A549 (cell line): ENCODE results near the gene UBAC1.

Source experiments
- ATOH8 ChIP-seq: fragments of 250-450 bp; sonication (Bioruptor Pico); IDR thresholded peaks from 2 replicates; pipeline ENCODE4 v1.5.0; 2020; ENCODE audit warnings: low read depth, mild to moderate bottlenecking, moderate library complexity
- EP300 ChIP-seq, 2 experiments: fragments of >200 bp; sonication (Bioruptor Twin); formaldehyde crosslinking; IDR thresholded peaks; 2 replicates in 1 of 2; 3 replicates in 1 of 2; pipeline ENCODE4 v1.6.1; 2016 to 2017
- FOSL2 ChIP-seq, 2 experiments: fragments of 450-650 bp in 1 of 2; fragments of >200 bp in 1 of 2; sonication (Bioruptor Twin) in 1 of 2; formaldehyde crosslinking; IDR thresholded peaks; 2 replicates each; pipeline versions ENCODE4 v1.5.0 to v1.6.1; 2016 to 2020; ENCODE audit warnings: mild to moderate bottlenecking in 1 of 2, moderate library complexity in 1 of 2
- JUNB ChIP-seq: fragments of >200 bp; sonication (Bioruptor Twin); formaldehyde crosslinking; IDR thresholded peaks from 2 replicates; pipeline ENCODE4 v1.6.1; 2016
- KDM5A ChIP-seq: fragments of 200-600 bp; sonication (generic); IDR thresholded peaks from 2 replicates; pipeline ENCODE4 v1.6.1; 2016; ENCODE audit warnings: antibody characterized with exemption, mild to moderate bottlenecking
- TF ChIP-seq, protein P1 (sequence below): fragments of 450-650 bp; IDR thresholded peaks from 2 replicates; pipeline ENCODE4 v1.6.1; 2014; ENCODE audit warnings: antibody characterized with exemption
- TF ChIP-seq, protein P2 (sequence below): fragments of >200 bp; sonication (Bioruptor Twin); formaldehyde crosslinking; IDR thresholded peaks from 3 replicates; pipeline ENCODE4 v1.5.1; 2016
- TF ChIP-seq, protein P3 (sequence below): fragments of 200-600 bp; sonication (generic); IDR thresholded peaks from 2 replicates; pipeline ENCODE4 v1.6.1; 2016; ENCODE audit warnings: antibody characterized with exemption, mild to moderate bottlenecking, moderate library complexity
- TF ChIP-seq, protein P4 (sequence below): IDR thresholded peaks from 2 replicates; pipeline ENCODE4 v1.6.1; 2012

DNA sequence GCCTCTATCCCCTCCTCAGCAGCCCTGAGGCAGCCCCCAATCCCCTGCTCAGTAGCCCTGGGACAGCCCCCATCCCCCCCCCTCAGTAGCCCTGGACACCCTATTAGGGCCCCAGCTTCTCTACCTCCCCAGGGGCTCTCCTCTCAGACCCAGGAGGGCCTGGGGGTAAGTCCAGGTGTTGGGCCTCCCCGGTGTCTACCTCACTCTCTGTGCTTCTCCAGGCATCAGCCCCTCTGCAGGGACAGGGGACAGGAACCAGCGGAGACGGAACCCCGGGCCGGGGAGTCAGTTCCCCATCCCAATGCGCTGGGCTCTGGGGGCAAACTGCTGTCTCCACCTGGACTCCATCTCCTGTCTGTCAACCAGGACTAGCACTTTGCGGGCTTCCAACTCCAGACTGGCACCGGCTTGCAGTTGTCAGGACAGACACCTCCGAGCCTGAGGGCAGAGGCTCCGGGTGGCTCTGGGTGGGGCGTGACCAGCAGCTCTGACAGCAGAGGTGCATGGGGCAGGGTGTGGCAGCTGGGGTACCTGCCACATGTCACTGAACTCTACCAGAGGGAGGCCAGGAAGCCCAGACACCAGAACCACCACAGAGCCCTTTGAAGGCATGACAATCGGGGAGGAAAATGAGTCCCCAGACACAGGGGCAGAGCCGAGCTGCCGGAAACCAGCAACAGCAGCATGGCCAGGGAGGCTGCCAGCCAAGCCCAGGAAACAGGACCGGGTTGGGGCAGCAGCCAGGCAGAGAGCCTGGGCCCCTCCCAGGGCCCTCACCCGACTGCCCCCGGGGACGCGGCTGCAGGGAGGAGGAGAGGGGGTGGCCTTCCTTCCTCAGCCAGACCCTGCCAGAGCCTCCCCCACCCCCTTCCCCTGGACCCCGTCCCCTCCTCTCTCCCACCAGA lies 17.7 kb upstream of the UBAC1 start:
- TF ChIP-seq EP300 (IDR thresholded peaks at IDR 0.05) = no peak
- TF ChIP-seq, protein P1, sequence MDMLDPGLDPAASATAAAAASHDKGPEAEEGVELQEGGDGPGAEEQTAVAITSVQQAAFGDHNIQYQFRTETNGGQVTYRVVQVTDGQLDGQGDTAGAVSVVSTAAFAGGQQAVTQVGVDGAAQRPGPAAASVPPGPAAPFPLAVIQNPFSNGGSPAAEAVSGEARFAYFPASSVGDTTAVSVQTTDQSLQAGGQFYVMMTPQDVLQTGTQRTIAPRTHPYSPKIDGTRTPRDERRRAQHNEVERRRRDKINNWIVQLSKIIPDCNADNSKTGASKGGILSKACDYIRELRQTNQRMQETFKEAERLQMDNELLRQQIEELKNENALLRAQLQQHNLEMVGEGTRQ = no peak
- no peak for TF ChIP-seq JUNB
- TF ChIP-seq KDM5A = no peak
- TF ChIP-seq, protein P2, sequence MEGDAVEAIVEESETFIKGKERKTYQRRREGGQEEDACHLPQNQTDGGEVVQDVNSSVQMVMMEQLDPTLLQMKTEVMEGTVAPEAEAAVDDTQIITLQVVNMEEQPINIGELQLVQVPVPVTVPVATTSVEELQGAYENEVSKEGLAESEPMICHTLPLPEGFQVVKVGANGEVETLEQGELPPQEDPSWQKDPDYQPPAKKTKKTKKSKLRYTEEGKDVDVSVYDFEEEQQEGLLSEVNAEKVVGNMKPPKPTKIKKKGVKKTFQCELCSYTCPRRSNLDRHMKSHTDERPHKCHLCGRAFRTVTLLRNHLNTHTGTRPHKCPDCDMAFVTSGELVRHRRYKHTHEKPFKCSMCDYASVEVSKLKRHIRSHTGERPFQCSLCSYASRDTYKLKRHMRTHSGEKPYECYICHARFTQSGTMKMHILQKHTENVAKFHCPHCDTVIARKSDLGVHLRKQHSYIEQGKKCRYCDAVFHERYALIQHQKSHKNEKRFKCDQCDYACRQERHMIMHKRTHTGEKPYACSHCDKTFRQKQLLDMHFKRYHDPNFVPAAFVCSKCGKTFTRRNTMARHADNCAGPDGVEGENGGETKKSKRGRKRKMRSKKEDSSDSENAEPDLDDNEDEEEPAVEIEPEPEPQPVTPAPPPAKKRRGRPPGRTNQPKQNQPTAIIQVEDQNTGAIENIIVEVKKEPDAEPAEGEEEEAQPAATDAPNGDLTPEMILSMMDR = no peak
- TF ChIP-seq, protein P3, sequence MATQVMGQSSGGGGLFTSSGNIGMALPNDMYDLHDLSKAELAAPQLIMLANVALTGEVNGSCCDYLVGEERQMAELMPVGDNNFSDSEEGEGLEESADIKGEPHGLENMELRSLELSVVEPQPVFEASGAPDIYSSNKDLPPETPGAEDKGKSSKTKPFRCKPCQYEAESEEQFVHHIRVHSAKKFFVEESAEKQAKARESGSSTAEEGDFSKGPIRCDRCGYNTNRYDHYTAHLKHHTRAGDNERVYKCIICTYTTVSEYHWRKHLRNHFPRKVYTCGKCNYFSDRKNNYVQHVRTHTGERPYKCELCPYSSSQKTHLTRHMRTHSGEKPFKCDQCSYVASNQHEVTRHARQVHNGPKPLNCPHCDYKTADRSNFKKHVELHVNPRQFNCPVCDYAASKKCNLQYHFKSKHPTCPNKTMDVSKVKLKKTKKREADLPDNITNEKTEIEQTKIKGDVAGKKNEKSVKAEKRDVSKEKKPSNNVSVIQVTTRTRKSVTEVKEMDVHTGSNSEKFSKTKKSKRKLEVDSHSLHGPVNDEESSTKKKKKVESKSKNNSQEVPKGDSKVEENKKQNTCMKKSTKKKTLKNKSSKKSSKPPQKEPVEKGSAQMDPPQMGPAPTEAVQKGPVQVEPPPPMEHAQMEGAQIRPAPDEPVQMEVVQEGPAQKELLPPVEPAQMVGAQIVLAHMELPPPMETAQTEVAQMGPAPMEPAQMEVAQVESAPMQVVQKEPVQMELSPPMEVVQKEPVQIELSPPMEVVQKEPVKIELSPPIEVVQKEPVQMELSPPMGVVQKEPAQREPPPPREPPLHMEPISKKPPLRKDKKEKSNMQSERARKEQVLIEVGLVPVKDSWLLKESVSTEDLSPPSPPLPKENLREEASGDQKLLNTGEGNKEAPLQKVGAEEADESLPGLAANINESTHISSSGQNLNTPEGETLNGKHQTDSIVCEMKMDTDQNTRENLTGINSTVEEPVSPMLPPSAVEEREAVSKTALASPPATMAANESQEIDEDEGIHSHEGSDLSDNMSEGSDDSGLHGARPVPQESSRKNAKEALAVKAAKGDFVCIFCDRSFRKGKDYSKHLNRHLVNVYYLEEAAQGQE = no peak
- no peak for TF ChIP-seq ATOH8
- TF ChIP-seq FOSL2 (IDR thresholded peaks at IDR 0.05) = no peak
- no peak for TF ChIP-seq FOSL2 (CRISPR knock-in tag; IDR thresholded peaks at IDR 0.05)
- TF ChIP-seq, protein P4, sequence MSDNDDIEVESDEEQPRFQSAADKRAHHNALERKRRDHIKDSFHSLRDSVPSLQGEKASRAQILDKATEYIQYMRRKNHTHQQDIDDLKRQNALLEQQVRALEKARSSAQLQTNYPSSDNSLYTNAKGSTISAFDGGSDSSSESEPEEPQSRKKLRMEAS = no peak
